K562 (cell line): ENCODE results near the gene ITGA1. TPM values are rescaled to one million over a fixed set of nuclear protein-coding genes. Genes with fewer than 3 reads are reported as not detected.

Source experiments
- ATAC-seq: fragments of 200-7000 bp; cut with Tn5 transposase; 3 replicates; pipeline ENCODE4 v1.9.1; 2020; ENCODE audit warnings: moderate library complexity
- BruUV-seq: library from RNA; stranded (reverse); fragments of 400-500 nt; replicated peaks from 2 replicates; lab custom pipeline; 2021; lab: Mats Ljungman, UMichigan
- CTCF ChIA-PET: fragments of 300-600 bp; formaldehyde crosslinking; extraction: SDS; loops from one replicate; lab custom pipeline; 2021; ENCODE audit warnings: low intra/inter-chr PET ratio; lab: Yijun Ruan, JAX
- POLR2A ChIA-PET: fragments of 300-600, 350-650 bp; sonication (Branson Sonifier 250); formaldehyde crosslinking; extraction: SDS; loops from one replicate; lab custom pipeline; 2021; ENCODE audit warnings: antibody characterized with exemption, inconsistent platforms; lab: Yijun Ruan, JAX
- DNase-seq, 4 experiments: peaks; one replicate each; pipeline versions ENCODE4 v3.0.0 to v3.0.0-alpha.2; 2011 to 2018; ENCODE audit warnings: low spot score in 3 of 4, mixed read lengths in 3 of 4; ENCODE audit errors: extremely low read depth in 1 of 4
- FAIRE-seq: peaks from 2 replicates; lab custom pipeline; 2011; peaks lifted over from hg19 to GRCh38; lab: Jason Lieb, UNC
- H2AFZ ChIP-seq: 2 replicates; pipeline ENCODE4 v1.6.0; 2011; ENCODE audit warnings: low read depth, low read length, control low read depth, inconsistent platforms
- H3K27ac ChIP-seq: fragments of 200-600 bp; 3 replicates; pipeline ENCODE4 v1.8.0; 2011; ENCODE audit warnings: low read depth, mild to moderate bottlenecking, control low read depth, inconsistent platforms, low read length, moderate library complexity, mixed read lengths; ENCODE audit errors: extremely low read depth
- H3K27me3 ChIP-seq, 2 experiments: fragments of 300-600 bp in 1 of 2; 2 replicates in 1 of 2; 3 replicates in 1 of 2; pipeline versions ENCODE4 v1.6.0 to v1.8.0; 2011; ENCODE audit warnings: inconsistent platforms in 2 of 2, low read length in 2 of 2, mild to moderate bottlenecking in 1 of 2, mixed read lengths in 1 of 2, moderate library complexity in 1 of 2; ENCODE audit not compliant: control insufficient read depth in 2 of 2, insufficient read depth in 2 of 2
- H3K36me3 ChIP-seq: fragments of 300-600 bp; 3 replicates; pipeline ENCODE4 v1.8.0; 2011; ENCODE audit warnings: mild to moderate bottlenecking, low read length, inconsistent platforms; ENCODE audit not compliant: control insufficient read depth, insufficient read depth
- H3K4me1 ChIP-seq, 2 experiments: fragments of 200-600 bp in 1 of 2; replicated peaks in 1 of 2; 2 replicates in 1 of 2; 3 replicates in 1 of 2; pipeline versions ENCODE4 v1.5.1 to v1.8.0; 2011; ENCODE audit warnings: inconsistent platforms in 2 of 2, low read length in 2 of 2, mild to moderate bottlenecking in 1 of 2, mixed read lengths in 1 of 2, moderate library complexity in 1 of 2; ENCODE audit not compliant: control insufficient read depth in 2 of 2, insufficient read depth in 2 of 2
- H3K4me2 ChIP-seq: 2 replicates; pipeline ENCODE4 v1.6.1; 2011; ENCODE audit warnings: low read length, control low read depth, inconsistent platforms, mixed read lengths; ENCODE audit not compliant: insufficient read depth
- H3K4me3 ChIP-seq: fragments of 200-600 bp; sonication (generic), shearing (Covaris generic); 2 replicates; pipeline ENCODE4 v1.5.1; 2016; ENCODE audit warnings: control low read depth, inconsistent platforms
- H3K79me2 ChIP-seq: fragments of 200-600 bp; 3 replicates; pipeline ENCODE4 v1.8.0; 2011; ENCODE audit warnings: low read length, inconsistent platforms; ENCODE audit not compliant: control insufficient read depth, insufficient read depth
- H3K9ac ChIP-seq, 2 experiments: 2 replicates each; pipeline versions ENCODE4 v1.6.0 to v1.6.1; 2011; ENCODE audit warnings: low read depth in 2 of 2, low read length in 2 of 2, control low read depth in 1 of 2, inconsistent platforms in 1 of 2, mild to moderate bottlenecking in 1 of 2, mixed read lengths in 1 of 2; ENCODE audit not compliant: insufficient read depth in 1 of 2
- H3K9me1 ChIP-seq: one replicate; pipeline ENCODE4 v1.6.0; 2011; ENCODE audit warnings: inconsistent platforms, mild to moderate bottlenecking, low read length, moderate library complexity; ENCODE audit not compliant: control insufficient read depth, insufficient read depth
- H3K9me3 ChIP-seq: replicated peaks from 2 replicates; pipeline ENCODE4 v1.5.1; 2011; ENCODE audit warnings: low read depth, low read length, inconsistent platforms; ENCODE audit not compliant: control insufficient read depth, insufficient read depth
- H4K20me1 ChIP-seq: replicated peaks from 2 replicates; pipeline ENCODE4 v1.6.1; 2011; ENCODE audit warnings: low read length, inconsistent platforms, mixed read lengths; ENCODE audit not compliant: control insufficient read depth, insufficient read depth
- DIDO1 ChIP-seq: fragments of 450-650 bp; IDR thresholded peaks from 2 replicates; pipeline ENCODE4 v1.6.1; 2016; ENCODE audit warnings: low read depth, missing biosample characterization, missing genetic modification characterization
- FOXA1 ChIP-seq: fragments of 450-650 bp; IDR thresholded peaks from 2 replicates; pipeline ENCODE4 v1.6.1; 2016; ENCODE audit warnings: mild to moderate bottlenecking, borderline replicate concordance
- HOXB6 ChIP-seq: fragments of 250-450 bp; sonication (Bioruptor Pico); IDR thresholded peaks from 2 replicates; pipeline ENCODE4 v1.5.1; 2022; ENCODE audit warnings: mild to moderate bottlenecking, borderline replicate concordance
- KAT2B ChIP-seq: IDR thresholded peaks from one replicate; pipeline ENCODE4 v1.6.1; 2012; ENCODE audit warnings: low read depth, mild to moderate bottlenecking, control low read depth, inconsistent platforms, low read length, moderate library complexity
- KDM2B ChIP-seq: fragments of 250-450 bp; sonication (Bioruptor Pico); IDR thresholded peaks from 2 replicates; pipeline ENCODE4 v1.8.0; 2021; ENCODE audit warnings: mild to moderate bottlenecking, moderate library complexity
- KDM5B ChIP-seq: fragments of 200-600 bp; sonication (generic); IDR thresholded peaks from 2 replicates; pipeline ENCODE4 v1.6.1; 2012; ENCODE audit warnings: low read depth, mild to moderate bottlenecking, moderate library complexity, low read length, control low read depth, inconsistent platforms; ENCODE audit not compliant: insufficient replicate concordance
- MAFF ChIP-seq: IDR thresholded peaks from 2 replicates; pipeline ENCODE4 v1.6.1; 2012; ENCODE audit warnings: low read length, improper control_type of control experiment
- MAFK ChIP-seq: IDR thresholded peaks from 2 replicates; pipeline ENCODE4 v1.6.1; 2011; ENCODE audit warnings: low read length, improper control_type of control experiment
- MYC ChIP-seq, 2 experiments: fragments of 250-450 bp in 1 of 2; sonication (Bioruptor Pico) in 1 of 2; IDR thresholded peaks; 2 replicates each; pipeline versions ENCODE4 v1.5.1 to v1.6.1; 2012 to 2021; ENCODE audit warnings: low read depth in 2 of 2, borderline replicate concordance in 1 of 2, improper control_type of control experiment in 1 of 2, low read length in 1 of 2, mild to moderate bottlenecking in 1 of 2, moderate library complexity in 1 of 2
- NCOA1 ChIP-seq: fragments of 450-650 bp; IDR thresholded peaks from 2 replicates; pipeline ENCODE4 v1.6.1; 2016; ENCODE audit warnings: low read depth
- NCOA4 ChIP-seq: fragments of 450-650 bp; IDR thresholded peaks from 2 replicates; pipeline ENCODE4 v1.6.1; 2018; ENCODE audit warnings: mild to moderate bottlenecking; ENCODE audit not compliant: partially characterized antibody
- NFE2L1 ChIP-seq: fragments of 450-650 bp; IDR thresholded peaks from 2 replicates; pipeline ENCODE4 v1.6.1; 2016; ENCODE audit warnings: missing genetic modification characterization, low read depth, mild to moderate bottlenecking, missing compliant biosample characterization, moderate library complexity, borderline replicate concordance
- ZFP36 ChIP-seq: fragments of 150-350 bp; IDR thresholded peaks from 2 replicates; pipeline ENCODE4 v1.6.1; 2018; ENCODE audit warnings: low read length, low read depth; ENCODE audit not compliant: partially characterized antibody
- ZNF324 ChIP-seq: fragments of 250-450 bp; sonication (Bioruptor Pico); IDR thresholded peaks from 2 replicates; pipeline ENCODE4 v1.4.0; 2020; ENCODE audit warnings: mild to moderate bottlenecking
- ZNF764 ChIP-seq: fragments of 250-450 bp; sonication (Bioruptor Pico); IDR thresholded peaks from 2 replicates; pipeline ENCODE4 v1.4.0; 2020; ENCODE audit warnings: low read depth, mild to moderate bottlenecking, moderate library complexity
- WGBS: fragments of 100-300 bp; shearing (Covaris generic); methylation state at CpG from one replicate; pipeline ENCODE4 v1.1.6; 2016; ENCODE audit warnings: low coverage, mixed read lengths; ENCODE audit not compliant: insufficient coverage; ENCODE audit errors: missing lambda C conversion rate; 5-methylcytosine and 5-hydroxymethylcytosine counted together
- in situ Hi-C: fragments of 300-500 bp; cut with MboI; formaldehyde crosslinking; loops from 4 replicates; pipeline ENCODE4 v1.15.0; 2018; ENCODE audit warnings: inconsistent platforms, mixed read lengths
- intact Hi-C: fragments of 100-400 bp; cut with micrococcal nuclease; formaldehyde crosslinking; loops from 2 replicates; pipeline ENCODE4 v1.14.2; 2022
- polyA plus RNA-seq, 8 experiments: library from polyadenylated mRNA; depleted of rRNA in 4 of 8; stranded (reverse) in 5 of 8; unstranded in 3 of 8; fragments of >200 nt; fragmentation: Nextera tagmentation in 2 of 8; fragmentation: Illumina TruSeq in 1 of 8; extraction: Ambion mirVana in 2 of 8; extraction: Trizol in 1 of 8; gene quantifications; 2 replicates each; pipeline versions ENCODE4 v1.2.1 to v1.2.3, GENCODE V29; 2011 to 2014; ENCODE audit warnings: inconsistent platforms in 1 of 8, missing spikeins in 1 of 8
- total RNA-seq, 7 experiments: library from RNA; depleted of rRNA in 6 of 7; stranded (reverse); fragments of >200 nt in 6 of 7; fragmentation: Illumina TruSeq in 2 of 7; extraction: Trizol in 2 of 7; gene quantifications; 2 replicates each; pipeline versions ENCODE4 v1.2.1 to v1.2.3, GENCODE V29; 2011 to 2021; ENCODE audit warnings: low replicate concordance in 1 of 7
- TF ChIP-seq, protein P1 (sequence below): fragments of 450-650 bp; IDR thresholded peaks from 2 replicates; pipeline ENCODE4 v1.6.1; 2017; ENCODE audit warnings: antibody characterized with exemption
- TF ChIP-seq, protein P2 (sequence below): sonication (generic); IDR thresholded peaks from 2 replicates; pipeline ENCODE4 v1.6.1; 2016

ITGA1 gene
- total and polyA plus RNA-seq, 9 of the 15 experiments (the other 6 are each of a cell fraction or from before 2014, with no cell fraction given) = 0.04 to 0.22 TPM; not detected in 7

DNA sequence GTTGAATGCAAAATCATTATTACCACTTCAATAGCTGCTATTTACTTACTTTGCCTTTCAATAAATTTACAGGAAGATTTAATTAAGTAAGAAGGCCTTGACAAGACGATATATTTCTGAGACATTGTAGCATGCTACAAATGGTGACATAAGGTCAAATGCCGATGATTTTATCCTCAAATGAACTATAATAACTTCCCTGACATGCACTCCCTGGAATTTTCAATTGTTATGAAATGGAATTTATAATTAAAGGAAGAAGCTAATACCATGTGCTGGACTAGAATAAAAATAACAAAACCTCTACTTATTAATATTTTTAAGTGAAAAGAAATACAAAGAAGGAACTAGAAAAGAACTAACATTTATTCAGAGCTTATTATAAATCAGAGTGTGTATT lies 30.2 kb upstream of the ITGA1 start:
- Histone ChIP-seq H3K36me3 (no peaks in the 10 kb centered on the region), H3K4me3 (no peak overlapping the region), H3K4me1 (no peaks in the 10 kb centered on the region), H3K79me2 (no peaks in the 10 kb centered on the region), H3K4me2 (no peak overlapping the region), H4K20me1 (no peaks in the 10 kb centered on the region), H2AFZ (no peak overlapping the region), H3K9me3 (no peaks in the 10 kb centered on the region), H3K9ac (no peak overlapping the region), H3K27ac (no peak overlapping the region), H3K27me3 (peaks cover 0 to 2% of the 10 kb centered on the region in 2 experiments; a peak in 3 of 5 replicates), H3K9me1 (no peaks in the 10 kb centered on the region)
- ChIA-PET CTCF (no interaction called here), POLR2A (no interaction called here)
- intact Hi-C loops (no loop called here), in situ Hi-C loops (no loop called here)
- 0% methylated on average over 2 of the region's 2 CpGs for WGBS
- no peak for TF ChIP-seq HOXB6 (CRISPR knock-in tag)
- no peak for TF ChIP-seq NCOA1
- TF ChIP-seq ZNF764 (CRISPR knock-in tag) = no peak
- no peak for TF ChIP-seq KDM5B
- no peak for TF ChIP-seq DIDO1 (tag)
- no peak for TF ChIP-seq KAT2B
- TF ChIP-seq MAFK = no peak
- no peak for TF ChIP-seq ZNF324 (CRISPR knock-in tag)
- TF ChIP-seq FOXA1 = no peak
- no peak for TF ChIP-seq ZFP36
- no peak for TF ChIP-seq NFE2L1 (tag)
- TF ChIP-seq MYC (IDR thresholded peaks at IDR 0.05; ENCODE audit: low read depth, low read length) = no peak
- no peak for TF ChIP-seq MYC (CRISPR knock-in tag; IDR thresholded peaks at IDR 0.05; ENCODE audit: borderline replicate concordance, low read depth)
- TF ChIP-seq, protein P1, sequence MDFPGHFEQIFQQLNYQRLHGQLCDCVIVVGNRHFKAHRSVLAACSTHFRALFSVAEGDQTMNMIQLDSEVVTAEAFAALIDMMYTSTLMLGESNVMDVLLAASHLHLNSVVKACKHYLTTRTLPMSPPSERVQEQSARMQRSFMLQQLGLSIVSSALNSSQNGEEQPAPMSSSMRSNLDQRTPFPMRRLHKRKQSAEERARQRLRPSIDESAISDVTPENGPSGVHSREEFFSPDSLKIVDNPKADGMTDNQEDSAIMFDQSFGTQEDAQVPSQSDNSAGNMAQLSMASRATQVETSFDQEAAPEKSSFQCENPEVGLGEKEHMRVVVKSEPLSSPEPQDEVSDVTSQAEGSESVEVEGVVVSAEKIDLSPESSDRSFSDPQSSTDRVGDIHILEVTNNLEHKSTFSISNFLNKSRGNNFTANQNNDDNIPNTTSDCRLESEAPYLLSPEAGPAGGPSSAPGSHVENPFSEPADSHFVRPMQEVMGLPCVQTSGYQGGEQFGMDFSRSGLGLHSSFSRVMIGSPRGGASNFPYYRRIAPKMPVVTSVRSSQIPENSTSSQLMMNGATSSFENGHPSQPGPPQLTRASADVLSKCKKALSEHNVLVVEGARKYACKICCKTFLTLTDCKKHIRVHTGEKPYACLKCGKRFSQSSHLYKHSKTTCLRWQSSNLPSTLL = no peak
- TF ChIP-seq KDM2B = no peak
- TF ChIP-seq MAFF = no peak
- TF ChIP-seq NCOA4 = no peak
- TF ChIP-seq, protein P2, sequence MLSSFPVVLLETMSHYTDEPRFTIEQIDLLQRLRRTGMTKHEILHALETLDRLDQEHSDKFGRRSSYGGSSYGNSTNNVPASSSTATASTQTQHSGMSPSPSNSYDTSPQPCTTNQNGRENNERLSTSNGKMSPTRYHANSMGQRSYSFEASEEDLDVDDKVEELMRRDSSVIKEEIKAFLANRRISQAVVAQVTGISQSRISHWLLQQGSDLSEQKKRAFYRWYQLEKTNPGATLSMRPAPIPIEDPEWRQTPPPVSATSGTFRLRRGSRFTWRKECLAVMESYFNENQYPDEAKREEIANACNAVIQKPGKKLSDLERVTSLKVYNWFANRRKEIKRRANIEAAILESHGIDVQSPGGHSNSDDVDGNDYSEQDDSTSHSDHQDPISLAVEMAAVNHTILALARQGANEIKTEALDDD = no peak
- ATAC-seq (no peak), DNase-seq (no peak), FAIRE-seq (no peak)
- no TSS peak for BruUV-seq
